Uterus (tissue), 4 donors: ENCODE results near the gene IQCF6. TPM values are rescaled to one million over a fixed set of nuclear protein-coding genes. Genes with fewer than 3 reads are reported as not detected.

ENCODE experiments used
- DNase-seq, 2 donors: peaks; one replicate each; pipeline ENCODE4 v3.0.0-alpha.2; 2019 to 2020
- H3K27ac ChIP-seq, 2 donors: fragments of 200-600 bp; sonication (generic); 1 replicate in 1 of 2; 2 replicates in 1 of 2; pipeline ENCODE4 v1.5.1; 2016 to 2018
- H3K27me3 ChIP-seq, 2 donors: fragments of 200-600 bp; sonication (generic); one replicate each; pipeline ENCODE4 v1.5.1; 2018 to 2019; ENCODE audit warnings: control low read depth in 1 of 2
- H3K36me3 ChIP-seq, 2 donors: fragments of 200-600 bp; sonication (generic); one replicate each; pipeline ENCODE4 v1.5.1; 2019; ENCODE audit warnings: control low read depth in 1 of 2
- H3K4me1 ChIP-seq, 2 donors: fragments of 200-600 bp; sonication (generic); one replicate each; pipeline ENCODE4 v1.5.1; 2018 to 2019; ENCODE audit warnings: control low read depth in 1 of 2
- H3K4me3 ChIP-seq, 2 donors: fragments of 200-600 bp; sonication (generic); 1 replicate in 1 of 2; 2 replicates in 1 of 2; pipeline ENCODE4 v1.5.1; 2018 to 2019; ENCODE audit warnings: mild to moderate bottlenecking in 1 of 2
- H3K9me3 ChIP-seq, 2 donors: fragments of 200-600 bp; sonication (generic); one replicate each; pipeline ENCODE4 v1.5.1; 2019; ENCODE audit warnings: control low read depth in 1 of 2
- CTCF ChIP-seq, 4 experiments: fragments of 200-600 bp in 2 of 4; fragments of 450-650 bp in 2 of 4; sonication (generic) in 2 of 4; IDR thresholded peaks; one replicate each; pipeline ENCODE4 v1.5.1; 2016 to 2019; ENCODE audit warnings: antibody characterized with exemption in 4 of 4, mild to moderate bottlenecking in 2 of 4, moderate library complexity in 1 of 4
- POLR2A ChIP-seq, 2 donors: fragments of 450-650 bp; IDR thresholded peaks; one replicate each; pipeline ENCODE4 v1.6.1; 2016; ENCODE audit warnings: antibody characterized with exemption in 2 of 2, mild to moderate bottlenecking in 1 of 2, moderate library complexity in 1 of 2
- intact Hi-C: fragments of 100-400 bp; cut with DNase I; formaldehyde crosslinking; loops from one replicate; pipeline ENCODE4 v1.15.1; 2023; ENCODE audit warnings: low total_unique reads
- total RNA-seq, 4 donors: library from RNA; depleted of rRNA in 3 of 4; stranded (reverse); fragments of >200 nt in 3 of 4; gene quantifications; one replicate each; pipeline versions ENCODE4 v1.1.0 to v1.2.4, GENCODE V29; 2014 to 2023
- donor health status: DM: yes; HTN: yes; CAD: no.

Gene IQCF6
- total RNA-seq, 4 donors from 2014 or later = not detected

- Histone ChIP-seq H3K36me3 (no peaks in the 10 kb centered on the region), H3K4me3 (no peak overlapping the region), H3K27ac (no peak overlapping the region), H3K9me3 (no peaks in the 10 kb centered on the region), H3K27me3 (no peaks in the 10 kb centered on the region), H3K4me1 (no peaks in the 10 kb centered on the region)
- DNase-seq = no peak
- intact Hi-C loops = no loop called here
- TF ChIP-seq CTCF (IDR thresholded peaks at IDR 0.05) (no peak), POLR2A (IDR thresholded peaks at IDR 0.05) (no peak)
These were observed 37.7 kb upstream of the IQCF6 start for GRCh38 chr3:51816723-51817122.

GRCh38 chr3:51815614-51816013 is 36.6 kb upstream of the IQCF6 start:
- Histone ChIP-seq H3K27me3 (no peaks in the 10 kb centered on the region), H3K4me3 (no peak overlapping the region), H3K9me3 (no peaks in the 10 kb centered on the region), H3K4me1 (no peaks in the 10 kb centered on the region), H3K36me3 (no peaks in the 10 kb centered on the region), H3K27ac (no peak overlapping the region)
- intact Hi-C loops = no loop called here
- no peak for TF ChIP-seq CTCF (IDR thresholded peaks at IDR 0.05)
- no peak for TF ChIP-seq POLR2A (IDR thresholded peaks at IDR 0.05)
- DNase-seq = no peak

- no peak for TF ChIP-seq CTCF (IDR thresholded peaks at IDR 0.05)
- TF ChIP-seq POLR2A (IDR thresholded peaks at IDR 0.05) = no peak
- Histone ChIP-seq H3K9me3 (no peaks in the 10 kb centered on the region), H3K27ac (no peak overlapping the region), H3K27me3 (no peaks in the 10 kb centered on the region), H3K4me1 (no peaks in the 10 kb centered on the region), H3K36me3 (no peaks in the 10 kb centered on the region), H3K4me3 (no peak overlapping the region)
- intact Hi-C loops = no loop called here
- DNase-seq = no peak
These were observed 35.0 kb upstream of the IQCF6 start for GRCh38 chr3:51814034-51814433.

GRCh38 chr3:51813539-51813938 is 34.5 kb upstream of the IQCF6 start:
- intact Hi-C loops = no loop called here
- H3K27me3 ChIP-seq = no peaks in the 10 kb centered on the region
- no peak overlapping the region for H3K4me3 ChIP-seq
- H3K4me1 ChIP-seq = no peaks in the 10 kb centered on the region
- TF ChIP-seq POLR2A (IDR thresholded peaks at IDR 0.05) = no peak
- TF ChIP-seq CTCF (IDR thresholded peaks at IDR 0.05) = no peak
- no peak overlapping the region for H3K27ac ChIP-seq
- H3K9me3 ChIP-seq = no peaks in the 10 kb centered on the region
- no peak for DNase-seq
- no peaks in the 10 kb centered on the region for H3K36me3 ChIP-seq

- Histone ChIP-seq H3K4me3 (no peak overlapping the region), H3K9me3 (no peaks in the 10 kb centered on the region), H3K27ac (no peak overlapping the region), H3K4me1 (no peaks in the 10 kb centered on the region), H3K36me3 (no peaks in the 10 kb centered on the region), H3K27me3 (no peaks in the 10 kb centered on the region)
- no peak for TF ChIP-seq POLR2A (IDR thresholded peaks at IDR 0.05)
- no peak for DNase-seq
- intact Hi-C loops = no loop called here
These were observed 29.9 kb upstream of the IQCF6 start for GRCh38 chr3:51808934-51809333.

GRCh38 chr3:51802106-51802703 is 23.2 kb upstream of the IQCF6 start:
- no peak for DNase-seq
- Histone ChIP-seq H3K4me3 (no peak overlapping the region), H3K36me3 (no peaks in the 10 kb centered on the region), H3K4me1 (no peaks in the 10 kb centered on the region), H3K27me3 (no peaks in the 10 kb centered on the region), H3K9me3 (no peaks in the 10 kb centered on the region), H3K27ac (no peak overlapping the region)
- intact Hi-C loops = no loop called here
- TF ChIP-seq CTCF (IDR thresholded peaks at IDR 0.05) (no peak), POLR2A (IDR thresholded peaks at IDR 0.05) (no peak)
